Pulmonary artery endothelial cell (primary cell): Measurements from ENCODE around the gene ADAMTSL1. TPM values are rescaled to one million over a fixed set of nuclear protein-coding genes. Genes with fewer than 3 reads are reported as not detected.

Experiments used
- DNase-seq: peaks from one replicate; pipeline ENCODE4 v3.0.0-alpha.2; 2011; ENCODE audit warnings: low read depth, low spot score
- total RNA-seq: library from RNA; depleted of rRNA; stranded (reverse); fragments of >200 nt; gene quantifications from 2 replicates; pipeline ENCODE4 v1.2.3, GENCODE V29; 2014

Gene ADAMTSL1
- total RNA-seq, 1 donor from 2014 or later, result 26.9 TPM

GRCh38 chr9:18768951-18769622 is 295.1 kb downstream of the ADAMTSL1 start:
- no peak for DNase-seq

DNA sequence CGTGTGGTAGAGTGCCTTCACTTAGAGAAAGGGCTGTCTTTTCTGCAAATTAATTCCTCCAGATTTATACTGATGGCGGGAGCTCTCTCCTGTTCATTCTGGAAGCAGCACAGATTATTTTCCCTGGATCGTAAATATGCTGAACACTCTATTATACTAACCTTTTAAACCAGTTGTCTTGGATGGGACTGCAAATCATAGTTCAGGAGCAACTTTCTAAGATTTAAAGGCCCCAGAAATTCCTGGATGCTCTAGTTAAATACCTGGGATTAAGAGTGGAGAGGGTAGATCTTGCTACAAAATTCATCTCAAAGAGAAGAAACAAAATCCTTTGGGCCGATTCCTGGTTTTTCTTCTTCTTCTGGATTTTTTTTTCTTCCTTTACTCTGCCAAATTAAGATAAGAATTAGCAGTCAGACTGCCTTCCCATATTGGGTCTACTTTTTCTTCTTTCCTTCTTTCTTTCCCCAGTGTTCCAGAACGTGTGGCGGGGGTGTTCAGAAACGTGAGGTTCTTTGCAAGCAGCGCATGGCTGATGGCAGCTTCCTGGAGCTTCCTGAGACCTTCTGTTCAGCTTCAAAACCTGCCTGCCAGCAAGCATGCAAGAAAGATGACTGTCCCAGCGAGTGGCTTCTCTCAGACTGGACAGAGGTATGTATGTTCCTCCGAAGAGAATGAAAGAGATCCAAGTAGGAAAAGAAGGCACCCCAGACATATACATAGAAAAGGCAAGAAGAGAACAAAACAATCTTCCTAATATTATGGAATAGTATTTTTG is 296.4 kb downstream of the ADAMTSL1 start:
- DNase-seq, result no peak

DNA sequence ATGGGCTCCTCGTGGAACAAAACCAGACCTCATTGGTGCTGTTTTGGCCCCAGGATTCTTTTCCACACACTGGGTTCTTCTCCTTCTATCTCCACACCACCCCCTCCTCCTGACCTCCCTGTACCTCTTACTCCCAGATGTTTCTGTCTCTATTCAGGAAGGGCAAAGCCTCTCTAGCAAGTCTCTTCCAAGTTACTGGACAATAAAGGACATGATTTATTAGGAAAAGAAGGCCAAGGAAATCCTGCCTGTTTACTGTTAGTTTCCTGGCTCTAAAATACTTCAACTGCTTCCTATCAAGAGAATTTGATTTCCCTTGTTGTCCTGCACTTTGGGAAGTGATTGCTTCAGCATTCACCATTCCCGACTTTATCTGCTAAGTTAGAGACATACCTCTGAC is 297.1 kb downstream of the ADAMTSL1 start:
- DNase-seq, result no peak

- no peak for DNase-seq
Measured at GRCh38 chr9:18771763-18772162, 297.8 kb downstream of the ADAMTSL1 start.

DNA sequence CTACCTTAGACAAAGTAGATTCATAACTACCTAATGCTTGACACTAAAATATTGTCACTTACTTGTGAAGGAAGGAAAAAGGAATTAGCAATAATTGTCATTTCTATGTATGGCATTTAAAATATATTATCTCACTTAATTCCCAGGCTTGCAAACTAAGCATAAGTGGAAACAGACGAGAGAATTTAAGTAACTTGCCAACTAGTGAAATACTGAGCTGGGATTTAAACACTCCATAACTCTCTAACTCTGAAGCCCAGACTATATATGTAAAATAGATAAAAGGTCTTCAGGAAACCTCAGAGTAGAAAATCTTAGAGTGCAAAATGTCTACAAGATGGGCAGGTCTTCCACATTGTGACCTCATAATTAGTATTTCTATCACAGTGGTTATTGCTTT is 301.3 kb downstream of the ADAMTSL1 start:
- DNase-seq, result no peak

DNA sequence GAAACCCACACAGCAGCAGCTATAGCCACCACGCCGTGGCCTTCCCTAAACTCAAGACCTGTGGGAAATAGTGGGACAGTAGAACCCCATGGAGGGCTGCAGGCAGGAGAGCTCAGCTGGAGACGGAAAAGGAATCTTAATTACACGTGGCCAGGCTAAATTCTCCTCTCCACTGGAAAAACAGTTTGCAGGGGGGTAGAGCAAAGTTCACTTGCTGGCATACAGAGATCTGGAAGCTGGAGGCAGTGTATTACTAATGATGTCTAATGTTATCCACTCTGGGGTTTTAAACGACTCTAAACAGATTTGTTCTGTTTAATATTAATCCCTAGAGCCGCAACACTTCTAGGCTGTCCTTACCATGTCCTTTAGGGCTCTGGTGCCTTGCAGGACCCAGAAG is 302.0 kb downstream of the ADAMTSL1 start:
- no peak for DNase-seq

- no peak for DNase-seq
Measured at GRCh38 chr9:18776836-18777820, 303.2 kb downstream of the ADAMTSL1 start.

DNA sequence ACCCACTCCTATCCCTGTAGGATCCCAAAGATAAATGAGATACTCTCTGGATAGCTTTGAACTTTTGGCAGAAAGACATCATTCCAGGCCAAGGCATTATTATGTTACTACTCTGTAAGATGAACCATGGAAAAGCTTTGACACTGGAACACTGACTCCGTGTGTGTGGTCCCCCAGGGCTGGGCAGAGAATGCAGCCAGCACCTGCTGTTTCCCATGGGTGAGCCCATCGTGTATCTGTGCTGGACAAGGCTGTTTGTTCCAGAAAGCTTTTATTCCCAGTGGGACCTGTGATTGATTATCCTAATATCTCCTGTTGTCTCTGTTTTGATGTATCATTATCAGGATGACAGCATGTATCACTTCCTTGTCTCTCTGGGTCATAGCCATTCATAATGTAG is 304.2 kb downstream of the ADAMTSL1 start:
- DNase-seq, result no peak

GRCh38 chr9:18778846-18779245 is 304.9 kb downstream of the ADAMTSL1 start:
- no peak for DNase-seq

GRCh38 chr9:18783909-18784308 is 310.0 kb downstream of the ADAMTSL1 start:
- DNase-seq, result no peak

GRCh38 chr9:18785604-18786003 is 311.7 kb downstream of the ADAMTSL1 start:
- peak; percentile 66 for DNase-seq

DNA sequence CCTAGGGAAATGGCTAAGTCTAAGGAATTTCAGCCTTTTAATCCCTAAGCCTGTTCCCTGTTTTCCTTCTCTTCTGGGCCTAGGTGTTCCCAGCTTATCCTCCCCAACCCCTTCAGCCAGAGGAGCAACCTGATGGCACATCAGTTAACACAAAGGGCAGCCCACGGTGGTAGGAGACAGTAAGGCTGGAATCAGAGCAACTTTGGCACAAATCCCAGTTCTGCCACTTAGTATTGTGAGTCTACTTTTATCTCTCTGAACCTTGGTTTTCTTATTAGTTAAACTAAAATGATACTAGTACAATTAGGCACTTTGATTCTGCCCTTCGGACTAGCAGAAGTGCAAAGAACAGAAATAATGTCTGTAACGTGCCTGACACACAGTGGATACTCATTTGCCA is 312.2 kb downstream of the ADAMTSL1 start:
- no peak for DNase-seq

GRCh38 chr9:18786911-18787650 is 313.1 kb downstream of the ADAMTSL1 start:
- peak; percentile 49 for DNase-seq

- no peak for DNase-seq
Measured at GRCh38 chr9:18788256-18788655, 314.3 kb downstream of the ADAMTSL1 start.

DNA sequence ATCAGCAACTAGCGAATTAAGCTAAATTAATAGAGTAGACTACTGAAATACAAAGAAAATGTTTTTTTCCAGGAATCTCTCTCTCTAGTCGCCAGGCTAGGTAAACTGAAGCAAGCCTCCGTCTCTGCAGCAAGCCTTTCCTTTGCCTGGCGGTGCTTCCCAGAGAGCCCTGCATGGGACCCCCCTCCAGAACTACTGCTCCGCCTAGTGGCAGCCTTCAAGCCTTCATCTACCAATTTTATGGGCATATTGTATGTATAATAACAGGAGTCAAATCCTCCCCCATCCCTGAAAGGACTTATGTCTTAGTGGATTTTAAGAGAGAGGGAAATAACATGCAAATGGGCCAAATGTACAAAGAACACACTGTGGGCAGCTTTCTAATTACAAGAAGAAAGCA is 317.1 kb downstream of the ADAMTSL1 start:
- no peak for DNase-seq

DNA sequence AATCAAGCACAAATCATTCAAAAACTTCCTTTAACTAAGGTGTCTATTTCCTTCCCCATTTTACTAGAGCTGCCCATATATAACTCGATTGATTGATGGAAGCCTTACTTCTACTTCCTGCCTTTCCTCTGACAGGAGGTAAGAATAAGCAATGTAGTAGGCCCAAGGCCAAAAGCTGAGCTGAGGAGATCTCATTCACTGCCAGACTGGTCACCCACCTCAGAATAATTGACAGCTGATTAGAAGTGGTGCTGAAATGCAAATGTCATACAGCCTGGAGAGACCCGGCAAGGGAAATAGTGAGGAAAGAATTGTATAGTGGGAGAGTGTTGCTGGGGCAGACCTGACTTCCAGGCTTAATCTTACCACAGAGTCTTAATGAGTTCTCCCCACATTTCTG is 319.2 kb downstream of the ADAMTSL1 start:
- DNase-seq, result no peak

- no peak for DNase-seq
Measured at GRCh38 chr9:18795947-18796671, 322.2 kb downstream of the ADAMTSL1 start.

GRCh38 chr9:18796696-18797270 is 322.8 kb downstream of the ADAMTSL1 start:
- DNase-seq, result no peak

DNA sequence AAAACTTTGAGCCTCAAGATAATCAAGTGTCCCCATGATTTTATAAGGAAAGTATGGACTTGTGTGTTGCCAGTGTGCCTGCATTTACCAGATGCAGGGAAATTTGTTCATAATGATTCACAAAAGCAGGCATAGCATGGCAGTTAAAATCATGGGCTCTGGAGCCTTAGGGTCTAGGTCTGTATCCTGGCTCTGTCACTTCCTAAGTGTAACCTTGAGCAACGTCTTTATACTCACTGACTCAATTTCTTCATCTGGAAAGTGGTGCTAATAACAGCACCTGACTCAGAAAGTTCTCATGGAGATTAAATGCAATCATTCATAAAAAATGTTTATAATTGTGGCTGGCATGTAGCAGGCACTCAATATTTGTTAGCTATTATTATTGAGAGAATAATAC is 324.2 kb downstream of the ADAMTSL1 start:
- no peak for DNase-seq
